ENCODE data around the gene AKAP3. TPM values are rescaled to one million over a fixed set of nuclear protein-coding genes. Genes with fewer than 3 reads are reported as not detected.

AKAP3 gene
- total and polyA plus RNA-seq, 2 experiments from 2014 or later = 1.3 to 3.2 TPM

GRCh38 chr12:4621511-4621910, 27.3 kb downstream of the AKAP3 start (continued):
- no peak for TF ChIP-seq ZNF462 (CRISPR knock-in tag; IDR thresholded peaks at IDR 0.05)

- Histone ChIP-seq H3K4me1 (ENCODE audit: insufficient read depth) (no peaks in the 10 kb centered on the region), H3K36me3 (ENCODE audit: insufficient read depth) (no peaks in the 10 kb centered on the region), H3K79me2 (replicated peaks; ENCODE audit: insufficient read depth) (no peaks in the 10 kb centered on the region), H3K27me3 (ENCODE audit: insufficient read depth) (no peaks in the 10 kb centered on the region), H4K20me1 (replicated peaks; ENCODE audit: insufficient read depth) (no peaks in the 10 kb centered on the region), H3K4me3 (no peak overlapping the region), H3K27ac (ENCODE audit: low read depth) (no peak overlapping the region), H3K4me2 (no peak overlapping the region), H3K9me2 (ENCODE audit: insufficient read depth) (no peaks in the 10 kb centered on the region), H3F3A (replicated peaks; ENCODE audit: low read depth) (no peaks in the 10 kb centered on the region), H2AFZ (no peak overlapping the region)
- Mint-ChIP-seq H3K27ac (no peak overlapping the region), H3K4me3 (no peak overlapping the region), H3K4me1 (no peaks in the 10 kb centered on the region), H3K27me3 (ENCODE audit: insufficient read depth, low read depth, poor library complexity) (no peaks in the 10 kb centered on the region), H3K36me3 (ENCODE audit: low read depth) (0 out of 3 replicates have a peak, but pooled peaks cover 4% of the 10 kb centered on the region), H3K9me3 (no peaks in the 10 kb centered on the region)
- ATAC-seq (no peak), DNase-seq (ENCODE audit: low spot score) (no peak)
- no peak for TF ChIP-seq ZNF114 (CRISPR knock-in tag; IDR thresholded peaks at IDR 0.05)
- TF ChIP-seq CREB1 (CRISPR knock-in tag; IDR thresholded peaks at IDR 0.05; ENCODE audit: low read depth) = no peak
- no peak for TF ChIP-seq JUNB (IDR thresholded peaks at IDR 0.05; ENCODE audit: unreplicated experiment)
- no peak for TF ChIP-seq NANOG (IDR thresholded peaks at IDR 0.05; ENCODE audit: borderline replicate concordance)
- no peak for TF ChIP-seq EZH2 (IDR thresholded peaks at IDR 0.05; ENCODE audit: low read depth, unreplicated experiment)
- TF ChIP-seq ETS1 (IDR thresholded peaks at IDR 0.05) = no peak
- no peak for TF ChIP-seq CTCF (conservative IDR thresholded peaks at IDR 0.05; ENCODE audit: low read depth in 2 of 2)
- no peak for TF ChIP-seq STAT1 (IDR thresholded peaks at IDR 0.05; ENCODE audit: unreplicated experiment)
- no peak for TF ChIP-seq EZH2phosphoT487 (IDR thresholded peaks at IDR 0.05; ENCODE audit: unreplicated experiment)
- no peak for TF ChIP-seq REST (IDR thresholded peaks at IDR 0.05; ENCODE audit: unreplicated experiment)
Observed at GRCh38 chr12:4615667-4616066, 33.2 kb downstream of the AKAP3 start.
